ENCODE data around the gene PRIM2.
"Not testable (repeated sequence)": the region's sequence is repeated elsewhere in the genome, so short reads cannot be mapped to it uniquely, and the experiment has no call there.

Gene PRIM2

GRCh38 chr6:57368965-57369731 lies 51.7 kb downstream of the PRIM2 start:
- H3K27ac Mint-ChIP-seq: peak overlapping the region; percentile 57
- H3K4me1 Mint-ChIP-seq (ENCODE audit: low read depth): peaks cover 19% of the 10 kb centered on the region
- not testable (repeated sequence) for H3K27me3 Mint-ChIP-seq, H3K9me3 Mint-ChIP-seq, H3K4me3 Mint-ChIP-seq, DNase-seq
- peaks cover 18% of the 10 kb centered on the region for H3K36me3 Mint-ChIP-seq (ENCODE audit: low read depth)

- H3K4me1 Mint-ChIP-seq (ENCODE audit: low read depth): peaks cover 16% of the 10 kb centered on the region
- not testable (repeated sequence) for DNase-seq, H3K9me3 Mint-ChIP-seq, H3K27ac Mint-ChIP-seq, H3K4me3 Mint-ChIP-seq, H3K27me3 Mint-ChIP-seq
- H3K36me3 Mint-ChIP-seq (ENCODE audit: low read depth): peaks cover 26% of the 10 kb centered on the region
Observed at GRCh38 chr6:57371779-57372178, 54.3 kb downstream of the PRIM2 start.

- H3K27me3 Mint-ChIP-seq; DNase-seq; H3K4me3 Mint-ChIP-seq; H3K9me3 Mint-ChIP-seq; H3K4me1 Mint-ChIP-seq (ENCODE audit: low read depth); H3K27ac Mint-ChIP-seq: not testable (repeated sequence)
- peaks cover 36% of the 10 kb centered on the region for H3K36me3 Mint-ChIP-seq (ENCODE audit: low read depth)
Observed at GRCh38 chr6:57374764-57375163, 57.3 kb downstream of the PRIM2 start.

- not testable (repeated sequence) for DNase-seq; H3K27ac Mint-ChIP-seq; H3K4me3 Mint-ChIP-seq; H3K4me1 Mint-ChIP-seq (ENCODE audit: low read depth); H3K9me3 Mint-ChIP-seq; H3K27me3 Mint-ChIP-seq
- H3K36me3 Mint-ChIP-seq (ENCODE audit: low read depth): peaks cover 47% of the 10 kb centered on the region
Observed at GRCh38 chr6:57376083-57376482, 58.7 kb downstream of the PRIM2 start.

GRCh38 chr6:57389038-57389592 lies 71.7 kb downstream of the PRIM2 start:
- H3K9me3 Mint-ChIP-seq; H3K27me3 Mint-ChIP-seq; DNase-seq; H3K4me3 Mint-ChIP-seq; H3K4me1 Mint-ChIP-seq (ENCODE audit: low read depth); H3K27ac Mint-ChIP-seq: not testable (repeated sequence)
- H3K36me3 Mint-ChIP-seq (ENCODE audit: low read depth): peaks cover 57% of the 10 kb centered on the region

DNA sequence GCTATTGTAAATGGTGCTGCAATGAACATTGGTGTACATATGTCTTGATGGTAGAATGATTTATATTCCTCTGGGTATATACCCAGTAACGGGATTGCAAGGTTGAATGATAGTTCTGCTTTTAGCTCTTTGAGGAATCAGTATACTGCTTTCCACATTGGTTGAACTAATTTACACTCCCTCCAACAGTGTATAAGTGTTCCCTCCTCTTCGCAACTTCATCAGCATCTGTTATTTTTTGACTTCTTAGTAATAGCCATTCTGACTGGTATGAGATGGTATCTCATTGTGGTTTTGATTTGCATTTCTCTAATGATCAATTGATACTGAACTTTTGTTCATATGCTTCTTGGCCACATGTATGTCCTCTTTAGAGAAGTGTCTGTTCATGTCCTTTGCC lies 73.4 kb downstream of the PRIM2 start:
- H3K36me3 Mint-ChIP-seq (ENCODE audit: low read depth): peaks cover 66% of the 10 kb centered on the region
- H3K4me3 Mint-ChIP-seq, H3K27me3 Mint-ChIP-seq, DNase-seq, H3K27ac Mint-ChIP-seq: not testable (repeated sequence)
- H3K4me1 Mint-ChIP-seq (ENCODE audit: low read depth): peaks cover 12% of the 10 kb centered on the region
- peaks cover 15% of the 10 kb centered on the region for H3K9me3 Mint-ChIP-seq

GRCh38 chr6:57392047-57392446 lies 74.6 kb downstream of the PRIM2 start:
- Mint-ChIP-seq H3K36me3 (ENCODE audit: low read depth) (peaks cover 71% of the 10 kb centered on the region), H3K9me3 (peaks cover 24% of the 10 kb centered on the region), H3K4me1 (ENCODE audit: low read depth) (peaks cover 12% of the 10 kb centered on the region)
- DNase-seq, H3K27ac Mint-ChIP-seq, H3K4me3 Mint-ChIP-seq, H3K27me3 Mint-ChIP-seq: not testable (repeated sequence)

DNA sequence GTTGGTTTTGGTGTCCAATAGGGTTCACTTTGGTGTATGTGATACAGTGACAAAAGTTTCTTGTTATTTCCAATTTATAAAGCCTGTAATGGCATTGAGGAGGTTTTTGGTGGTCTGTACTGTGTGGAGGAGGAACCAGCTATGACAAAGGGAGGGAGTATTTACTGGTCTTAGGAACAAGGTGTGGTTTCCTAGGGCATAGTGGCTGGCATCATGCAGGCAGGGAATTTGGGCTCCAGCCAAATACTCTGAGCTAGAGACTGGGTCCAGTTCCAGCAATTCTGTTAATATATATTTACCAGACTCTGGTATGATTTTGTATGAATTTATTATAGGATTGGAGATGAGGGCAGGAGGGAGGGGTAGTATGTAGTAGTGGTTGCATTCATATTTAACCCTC lies 101.9 kb downstream of the PRIM2 start:
- not testable (repeated sequence) for DNase-seq; H3K9me3 Mint-ChIP-seq; H3K4me3 Mint-ChIP-seq; H3K4me1 Mint-ChIP-seq (ENCODE audit: low read depth); H3K27ac Mint-ChIP-seq; H3K27me3 Mint-ChIP-seq
- peaks cover 22% of the 10 kb centered on the region for H3K36me3 Mint-ChIP-seq (ENCODE audit: low read depth)

DNA sequence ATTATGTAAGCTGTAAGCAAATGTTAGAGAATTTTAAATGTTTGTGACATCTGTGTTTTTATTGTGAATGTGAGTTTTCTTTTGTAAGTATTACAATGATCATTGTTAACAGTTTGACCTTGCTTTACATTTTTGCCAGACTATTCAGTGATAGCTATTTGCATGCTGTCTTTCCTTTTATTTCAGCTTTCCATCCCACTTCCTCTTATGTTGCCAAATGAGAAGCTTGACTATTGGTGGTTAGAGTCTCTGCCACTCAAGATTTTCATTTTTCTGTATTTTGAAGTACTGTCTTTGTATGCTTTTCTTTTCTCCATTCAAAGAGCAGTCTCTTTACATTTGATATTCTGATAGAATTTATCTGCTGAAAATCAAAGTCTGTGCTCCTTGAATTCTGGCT lies 104.1 kb downstream of the PRIM2 start:
- H3K27ac Mint-ChIP-seq: no peak overlapping the region
- H3K27me3 Mint-ChIP-seq: no peaks in the 10 kb centered on the region
- peaks cover 3% of the 10 kb centered on the region for H3K4me1 Mint-ChIP-seq (ENCODE audit: low read depth)
- no peak for DNase-seq
- no peaks in the 10 kb centered on the region for H3K9me3 Mint-ChIP-seq
- no peak overlapping the region for H3K4me3 Mint-ChIP-seq
- peaks cover 17% of the 10 kb centered on the region for H3K36me3 Mint-ChIP-seq (ENCODE audit: low read depth)

GRCh38 chr6:57423468-57423867 lies 106.0 kb downstream of the PRIM2 start:
- no peaks in the 10 kb centered on the region for H3K27me3 Mint-ChIP-seq
- no peak for DNase-seq
- peaks cover 3% of the 10 kb centered on the region for H3K4me1 Mint-ChIP-seq (ENCODE audit: low read depth)
- H3K4me3 Mint-ChIP-seq: no peak overlapping the region
- no peak overlapping the region for H3K27ac Mint-ChIP-seq
- peaks cover 13% of the 10 kb centered on the region for H3K36me3 Mint-ChIP-seq (ENCODE audit: low read depth)
- H3K9me3 Mint-ChIP-seq: no peaks in the 10 kb centered on the region

DNA sequence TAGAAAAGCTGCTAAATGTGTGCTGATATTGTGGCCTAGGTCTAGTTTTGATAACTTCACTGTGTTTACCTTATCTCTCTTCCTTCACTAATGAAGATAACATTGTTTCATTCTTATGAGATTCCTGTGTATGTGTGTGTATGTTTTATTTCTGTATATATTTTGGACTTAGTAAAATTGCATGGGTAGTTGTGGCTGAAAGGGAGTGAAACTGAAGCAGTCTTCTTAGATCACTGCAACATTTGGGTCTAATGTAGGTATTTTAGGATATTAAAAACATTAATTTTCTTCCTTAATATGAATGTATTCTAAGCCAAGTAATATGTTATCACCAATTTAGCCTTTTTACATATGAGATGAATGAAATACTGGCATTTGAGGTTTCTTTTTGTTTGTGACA lies 114.3 kb downstream of the PRIM2 start:
- H3K4me1 Mint-ChIP-seq (ENCODE audit: low read depth): peaks cover 29% of the 10 kb centered on the region
- peaks cover 22% of the 10 kb centered on the region for H3K36me3 Mint-ChIP-seq (ENCODE audit: low read depth)
- H3K27ac Mint-ChIP-seq: peak overlapping the region; percentile 14
- DNase-seq, H3K4me3 Mint-ChIP-seq, H3K27me3 Mint-ChIP-seq, H3K9me3 Mint-ChIP-seq: not testable (repeated sequence)

GRCh38 chr6:57432157-57432556 lies 114.7 kb downstream of the PRIM2 start:
- Mint-ChIP-seq H3K4me1 (ENCODE audit: low read depth) (peaks cover 29% of the 10 kb centered on the region), H3K4me3 (no peak overlapping the region), H3K36me3 (ENCODE audit: low read depth) (peaks cover 23% of the 10 kb centered on the region), H3K27me3 (no peaks in the 10 kb centered on the region), H3K27ac (no peak overlapping the region), H3K9me3 (no peaks in the 10 kb centered on the region)
- no peak for DNase-seq

GRCh38 chr6:57432919-57433684 lies 115.7 kb downstream of the PRIM2 start:
- Mint-ChIP-seq H3K27me3 (no peaks in the 10 kb centered on the region), H3K27ac (no peak overlapping the region), H3K4me3 (no peak overlapping the region), H3K36me3 (ENCODE audit: low read depth) (peaks cover 23% of the 10 kb centered on the region), H3K9me3 (no peaks in the 10 kb centered on the region), H3K4me1 (ENCODE audit: low read depth) (peaks cover 29% of the 10 kb centered on the region)
- DNase-seq: no peak

GRCh38 chr6:57433790-57434189 lies 116.4 kb downstream of the PRIM2 start:
- not testable (repeated sequence) for H3K27ac Mint-ChIP-seq, H3K4me3 Mint-ChIP-seq, H3K9me3 Mint-ChIP-seq, H3K27me3 Mint-ChIP-seq, DNase-seq
- H3K4me1 Mint-ChIP-seq (ENCODE audit: low read depth): peaks cover 29% of the 10 kb centered on the region
- peaks cover 22% of the 10 kb centered on the region for H3K36me3 Mint-ChIP-seq (ENCODE audit: low read depth)

DNA sequence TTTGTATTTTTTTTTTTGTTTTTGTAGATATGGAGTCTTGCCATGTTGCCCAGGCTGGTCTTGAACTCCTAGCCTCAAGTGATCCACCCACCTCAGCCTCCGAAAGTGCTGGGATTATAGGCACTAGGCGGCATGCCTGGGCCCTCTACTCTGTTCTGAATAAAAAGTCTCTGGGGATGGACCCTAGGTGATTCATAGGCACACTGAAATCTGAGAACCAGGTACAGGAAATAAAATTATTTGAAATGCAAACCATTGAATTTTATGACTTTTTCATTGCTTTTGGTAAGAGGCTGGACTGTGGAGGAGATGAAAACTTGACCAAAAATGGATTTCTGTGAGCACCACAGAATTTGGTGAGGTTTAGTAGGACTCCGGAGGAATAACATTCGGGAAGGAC lies 117.5 kb downstream of the PRIM2 start:
- no peak overlapping the region for H3K27ac Mint-ChIP-seq
- DNase-seq: no peak
- H3K27me3 Mint-ChIP-seq: no peaks in the 10 kb centered on the region
- peaks cover 18% of the 10 kb centered on the region for H3K36me3 Mint-ChIP-seq (ENCODE audit: low read depth)
- H3K4me3 Mint-ChIP-seq: no peak overlapping the region
- H3K9me3 Mint-ChIP-seq: no peaks in the 10 kb centered on the region
- peaks cover 26% of the 10 kb centered on the region for H3K4me1 Mint-ChIP-seq (ENCODE audit: low read depth)

All from activated T-cell treated with anti-CD3 and anti-CD28 coated beads, Interleukin-2, amount 50 U/mL, for 24 hours (primary cell).